Endothelial cell (in vitro differentiated cells): ENCODE data around the gene PRKRA. TPM values are rescaled to one million over a fixed set of nuclear protein-coding genes. Genes with fewer than 3 reads are reported as not detected.

Experiments used
- DNase-seq: peaks from one replicate; pipeline ENCODE4 v3.0.0; 2021; ENCODE audit warnings: low spot score
- H3K27ac Mint-ChIP-seq: one replicate; pipeline ENCODE4 v1.8.0; 2021; ENCODE audit warnings: mixed read lengths, inconsistent platforms; ENCODE audit not compliant: unreplicated experiment
- H3K27me3 Mint-ChIP-seq: one replicate; pipeline ENCODE4 v1.8.0; 2021; ENCODE audit warnings: mild to moderate bottlenecking, moderate library complexity, mixed read lengths, inconsistent platforms; ENCODE audit not compliant: unreplicated experiment
- H3K36me3 Mint-ChIP-seq: one replicate; pipeline ENCODE4 v1.8.0; 2021; ENCODE audit warnings: mild to moderate bottlenecking, low read depth, mixed read lengths, inconsistent platforms; ENCODE audit not compliant: unreplicated experiment
- H3K4me1 Mint-ChIP-seq: one replicate; pipeline ENCODE4 v1.8.0; 2021; ENCODE audit warnings: mild to moderate bottlenecking, mixed read lengths, inconsistent platforms; ENCODE audit not compliant: unreplicated experiment
- H3K4me3 Mint-ChIP-seq: one replicate; pipeline ENCODE4 v1.8.0; 2021; ENCODE audit warnings: mild to moderate bottlenecking, mixed read lengths, inconsistent platforms; ENCODE audit not compliant: unreplicated experiment
- H3K9me3 Mint-ChIP-seq: one replicate; pipeline ENCODE4 v1.8.0; 2021; ENCODE audit warnings: mixed read lengths, inconsistent platforms; ENCODE audit not compliant: unreplicated experiment
- CTCF ChIP-seq: fragments of 200-600 bp; sonication (generic); IDR thresholded peaks from one replicate; pipeline ENCODE4 v1.5.0; 2021; ENCODE audit warnings: antibody characterized with exemption; ENCODE audit not compliant: unreplicated experiment
- total RNA-seq: library from RNA; stranded (reverse); fragmentation: NEBNext Ultra II Directional; extraction: Animal tissue kit (Norgen Biotek cat#: 25700); gene quantifications from one replicate; pipeline ENCODE4 v1.2.1, GENCODE V29; 2021; ENCODE audit not compliant: unreplicated experiment

The PRKRA gene
- total RNA-seq, 1 donor from 2014 or later = 33.1 TPM

GRCh38 chr2:178422097-178422496, 28.9 kb downstream of the PRKRA start:
- peaks cover 2% of the 10 kb centered on the region for H3K27me3 Mint-ChIP-seq
- TF ChIP-seq CTCF = no peak
- peaks cover 13% of the 10 kb centered on the region for H3K36me3 Mint-ChIP-seq
- DNase-seq = no peak
- no peak overlapping the region for H3K27ac Mint-ChIP-seq
- peaks cover 13% of the 10 kb centered on the region for H3K4me1 Mint-ChIP-seq
- no peak overlapping the region for H3K4me3 Mint-ChIP-seq
- H3K9me3 Mint-ChIP-seq = no peaks in the 10 kb centered on the region

GRCh38 chr2:178420463-178420999, 30.4 kb downstream of the PRKRA start:
- DNase-seq = no peak
- Mint-ChIP-seq H3K9me3 (no peaks in the 10 kb centered on the region), H3K4me3 (no peak overlapping the region), H3K36me3 (peaks cover 8% of the 10 kb centered on the region), H3K4me1 (peaks cover 21% of the 10 kb centered on the region), H3K27ac (peak overlapping the region; percentile 55), H3K27me3 (peaks cover 1% of the 10 kb centered on the region)
- TF ChIP-seq CTCF = no peak

- Mint-ChIP-seq H3K4me3 (peak overlapping the region; percentile 17), H3K27me3 (peaks cover 1% of the 10 kb centered on the region), H3K9me3 (no peaks in the 10 kb centered on the region), H3K36me3 (peaks cover 3% of the 10 kb centered on the region), H3K27ac (peak overlapping the region; percentile 76), H3K4me1 (peaks cover 33% of the 10 kb centered on the region)
- no peak for TF ChIP-seq CTCF
- no peak for DNase-seq
These were observed 31.9 kb downstream of the PRKRA start for GRCh38 chr2:178419123-178419522.

GRCh38 chr2:178418426-178418825, 32.5 kb downstream of the PRKRA start:
- no peak for DNase-seq
- H3K27me3 Mint-ChIP-seq = peaks cover 2% of the 10 kb centered on the region
- H3K27ac Mint-ChIP-seq = no peak overlapping the region
- H3K4me1 Mint-ChIP-seq = peaks cover 35% of the 10 kb centered on the region
- no peaks in the 10 kb centered on the region for H3K36me3 Mint-ChIP-seq
- no peak for TF ChIP-seq CTCF
- H3K9me3 Mint-ChIP-seq = no peaks in the 10 kb centered on the region
- no peak overlapping the region for H3K4me3 Mint-ChIP-seq

- no peak for DNase-seq
- H3K27me3 Mint-ChIP-seq = peaks cover 6% of the 10 kb centered on the region
- no peak overlapping the region for H3K27ac Mint-ChIP-seq
- H3K36me3 Mint-ChIP-seq = no peaks in the 10 kb centered on the region
- peaks cover 39% of the 10 kb centered on the region for H3K4me1 Mint-ChIP-seq
- no peak overlapping the region for H3K4me3 Mint-ChIP-seq
- no peaks in the 10 kb centered on the region for H3K9me3 Mint-ChIP-seq
- no peak for TF ChIP-seq CTCF
These were observed 33.1 kb downstream of the PRKRA start for GRCh38 chr2:178417916-178418315.
